HG03378 (cell line): Measurements from ENCODE around the gene CD300C.
"Not testable (repeated sequence)": the region's sequence is repeated elsewhere in the genome, so short reads cannot be mapped to it uniquely, and the experiment has no call there.

Experiments used
- ATAC-seq: cut with Tn5 transposase; IDR thresholded peaks from one replicate; pipeline ENCODE4 v1.9.1; 2021; ENCODE audit warnings: mild to moderate bottlenecking, moderate library complexity; ENCODE audit not compliant: unreplicated experiment

The CD300C gene

GRCh38 chr17:74532115-74532514, 13.8 kb downstream of the CD300C start:
- ATAC-seq = no peak

DNA sequence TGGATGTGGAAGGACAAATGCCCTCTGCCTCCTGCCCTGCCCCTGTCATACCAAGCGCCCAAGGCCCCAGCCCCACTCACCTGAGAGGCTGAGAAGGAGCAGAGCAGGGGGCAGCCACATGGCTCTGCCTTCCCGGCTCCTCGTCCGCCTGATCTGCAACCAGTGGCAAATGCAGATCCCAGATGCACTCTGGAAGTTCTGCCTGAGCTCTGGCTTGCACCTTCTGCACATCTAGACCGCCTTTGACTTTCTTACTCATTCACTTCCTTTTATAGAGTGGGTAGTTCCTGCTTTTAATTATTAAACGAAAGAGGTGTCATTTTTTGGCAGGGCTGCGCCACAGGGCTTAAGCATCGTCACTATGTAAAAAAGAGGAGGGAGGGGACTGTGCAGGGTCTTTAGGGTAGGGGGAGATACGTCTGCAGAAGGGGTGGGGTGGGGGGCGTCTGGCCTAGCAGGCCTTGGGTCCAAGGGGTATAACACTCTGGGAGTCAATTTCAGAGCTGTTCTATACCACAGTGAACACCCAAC, 14.6 kb downstream of the CD300C start, which contains the start of gene CD300LB:
Gene CD300LB (minus strand): TSS at position 245 of the 531 bp plus-strand sequence. CDS start 125 bp downstream, at position 120.
- no peak for ATAC-seq

GRCh38 chr17:74530831-74531150, 15.1 kb downstream of the CD300C start:
- ATAC-seq = no peak

GRCh38 chr17:74529243-74529642, 16.7 kb downstream of the CD300C start:
- ATAC-seq = no peak

DNA sequence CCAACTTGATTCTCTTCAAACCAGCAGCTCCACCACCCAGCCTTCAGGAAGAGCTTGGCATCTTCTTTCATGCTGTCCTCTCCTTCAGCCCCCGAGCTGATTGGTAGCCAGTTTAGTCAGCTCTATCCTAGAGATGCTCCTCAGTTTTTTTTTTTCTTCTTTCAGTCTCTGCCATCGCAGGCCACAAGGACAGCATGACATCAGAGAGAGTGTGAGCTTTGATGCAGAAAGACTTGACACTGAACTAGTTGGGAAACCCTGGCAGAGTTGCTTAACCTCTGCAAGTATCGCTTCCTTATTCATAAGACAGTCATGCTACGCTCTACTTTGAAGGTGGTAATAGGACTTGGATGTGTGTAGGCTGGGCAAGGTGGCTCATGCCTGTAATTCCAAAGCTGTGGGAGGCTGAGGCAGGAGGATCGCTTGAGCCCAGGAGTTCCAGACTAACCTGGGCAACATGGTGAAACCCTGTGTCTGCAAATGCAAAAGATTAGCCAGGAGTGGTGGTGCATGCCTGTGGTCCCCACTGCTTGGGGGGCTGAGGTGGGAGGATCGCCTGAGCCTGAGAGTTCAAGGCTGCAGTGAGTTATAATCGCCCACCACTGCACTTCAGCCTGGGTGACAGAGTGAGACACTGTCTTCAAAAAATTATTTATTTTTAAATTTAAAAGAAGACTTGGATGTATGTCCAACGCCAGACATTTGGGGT, 17.3 kb downstream of the CD300C start:
- ATAC-seq = peak; percentile 91

DNA sequence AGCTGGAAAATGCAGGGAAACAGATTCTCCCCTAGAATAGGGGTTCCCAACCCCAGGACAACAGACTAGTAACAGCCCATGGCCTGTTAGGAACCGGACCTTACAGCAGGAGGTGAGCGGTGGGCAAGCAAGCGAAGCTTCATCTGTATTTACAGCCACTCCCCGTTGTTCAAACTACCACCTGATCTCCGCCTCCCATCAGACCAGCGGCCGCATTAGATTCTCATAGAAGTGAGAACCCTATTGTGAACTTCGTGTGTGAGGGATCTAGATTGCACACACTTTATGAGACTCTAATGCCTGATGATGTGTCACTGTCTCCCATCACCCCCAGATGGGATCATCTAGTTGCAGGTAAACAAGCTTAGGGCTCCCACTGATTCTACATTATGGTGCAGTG, 18.2 kb downstream of the CD300C start:
- no peak for ATAC-seq

GRCh38 chr17:74527081-74527480, 18.8 kb downstream of the CD300C start:
- ATAC-seq = no peak

DNA sequence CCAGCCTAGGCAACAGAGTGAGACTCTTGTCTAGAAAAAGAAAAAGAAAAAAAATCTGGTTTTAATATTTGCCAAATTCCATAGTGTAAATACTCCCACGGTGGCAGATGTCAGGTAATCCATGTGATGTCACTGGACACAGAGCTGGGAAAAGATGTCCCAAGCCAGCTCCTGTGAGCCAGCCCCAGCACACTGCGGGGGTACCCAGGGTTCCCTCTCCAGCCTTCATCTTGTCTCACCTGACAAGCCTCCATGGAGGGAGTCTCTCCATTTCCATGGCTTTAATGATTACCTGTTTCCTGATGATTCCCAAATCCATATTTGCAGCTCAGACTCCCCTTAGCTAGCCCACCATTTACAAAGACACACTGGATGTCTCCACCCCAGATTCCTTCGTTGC, 19.2 kb downstream of the CD300C start:
- no peak for ATAC-seq

DNA sequence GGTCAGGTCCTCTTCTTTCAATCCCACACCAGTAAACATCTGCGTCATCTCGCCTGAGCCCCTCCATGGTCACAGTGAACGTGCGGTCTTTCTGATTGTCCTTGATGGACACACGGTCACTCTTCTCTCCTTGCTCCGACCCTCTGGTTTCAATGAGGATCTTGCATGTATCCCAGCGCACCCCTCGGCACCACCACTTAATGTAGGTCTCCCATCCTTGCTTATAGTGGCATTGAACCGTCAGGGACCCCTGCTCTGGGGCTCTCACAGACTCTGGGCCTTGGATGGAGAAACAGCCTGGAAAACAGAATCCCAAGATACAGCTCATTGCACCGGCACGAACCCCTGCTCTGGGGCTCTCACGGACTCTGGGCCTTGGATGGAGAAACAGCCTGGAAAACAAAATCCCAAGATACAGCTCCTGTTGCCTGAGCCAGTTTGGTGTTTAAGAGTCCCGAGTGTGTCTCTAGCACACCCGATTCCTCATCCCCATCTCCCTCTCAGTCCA, 20.1 kb downstream of the CD300C start:
- no peak for ATAC-seq

DNA sequence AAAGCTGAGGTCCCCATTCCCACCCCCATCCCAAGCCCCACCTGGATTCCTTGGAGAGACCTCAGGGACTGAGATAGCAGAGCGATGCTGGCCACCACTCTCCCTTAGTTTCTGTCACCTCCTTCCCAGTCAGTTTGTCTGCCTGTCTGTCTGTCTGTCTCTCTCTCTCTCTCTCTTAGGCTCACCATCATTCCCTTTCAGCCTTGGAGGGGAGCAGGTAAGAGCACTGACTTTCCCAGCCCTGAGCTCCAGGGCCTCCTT, 20.5 kb downstream of the CD300C start:
- no peak for ATAC-seq

- ATAC-seq = no peak
Measured at GRCh38 chr17:74524653-74525464, 21.1 kb downstream of the CD300C start.

DNA sequence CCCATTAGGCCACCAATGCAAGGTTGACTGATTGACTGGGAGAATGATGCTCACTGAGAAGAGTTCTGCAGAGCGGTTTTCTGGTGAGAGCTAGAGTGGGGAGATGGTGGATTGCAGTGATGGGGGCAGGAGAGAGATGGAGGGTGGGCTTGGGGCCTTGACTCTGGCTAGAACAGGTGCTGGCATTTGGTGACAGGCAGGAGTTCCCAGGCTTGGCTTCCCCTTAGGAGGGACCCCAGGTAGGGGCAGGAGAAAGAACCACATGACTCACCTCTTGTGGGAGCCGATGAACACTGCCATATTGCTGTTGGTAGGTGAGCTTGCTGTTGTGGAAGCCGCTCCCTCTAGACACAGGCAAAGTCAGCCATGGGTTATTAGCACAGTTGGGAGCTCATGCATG, 22.6 kb downstream of the CD300C start:
- ATAC-seq = no peak

- ATAC-seq = no peak
Measured at GRCh38 chr17:74522381-74523105, 23.4 kb downstream of the CD300C start.

DNA sequence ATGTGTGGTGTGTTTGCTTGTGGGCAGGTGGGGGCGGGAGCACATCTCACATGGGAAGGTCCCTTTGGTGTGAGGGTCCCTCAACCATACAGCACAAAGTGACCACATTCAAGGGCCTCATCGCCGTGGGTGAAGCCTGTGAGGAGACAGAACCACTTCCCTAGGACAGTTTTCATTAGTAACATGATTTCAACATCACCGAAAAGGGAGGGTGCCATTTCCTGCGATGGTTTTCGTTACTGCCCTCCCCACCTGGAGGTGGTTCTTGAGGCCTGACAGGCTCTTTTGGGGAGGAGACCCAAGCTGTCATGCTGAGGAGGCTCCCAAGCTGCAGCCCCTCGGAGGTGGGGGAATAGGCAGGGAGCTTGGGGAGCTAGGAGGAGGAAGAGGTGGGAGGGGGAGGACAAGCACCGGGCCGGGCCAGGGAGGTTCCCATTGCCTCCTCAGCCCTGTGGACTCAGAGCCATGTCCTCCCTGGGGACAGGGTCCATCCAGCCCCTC, 24.2 kb downstream of the CD300C start:
- no peak for ATAC-seq

GRCh38 chr17:74520790-74521480, 25.0 kb downstream of the CD300C start:
- no peak for ATAC-seq

- ATAC-seq = no peak
Measured at GRCh38 chr17:74520016-74520434, 25.9 kb downstream of the CD300C start.

DNA sequence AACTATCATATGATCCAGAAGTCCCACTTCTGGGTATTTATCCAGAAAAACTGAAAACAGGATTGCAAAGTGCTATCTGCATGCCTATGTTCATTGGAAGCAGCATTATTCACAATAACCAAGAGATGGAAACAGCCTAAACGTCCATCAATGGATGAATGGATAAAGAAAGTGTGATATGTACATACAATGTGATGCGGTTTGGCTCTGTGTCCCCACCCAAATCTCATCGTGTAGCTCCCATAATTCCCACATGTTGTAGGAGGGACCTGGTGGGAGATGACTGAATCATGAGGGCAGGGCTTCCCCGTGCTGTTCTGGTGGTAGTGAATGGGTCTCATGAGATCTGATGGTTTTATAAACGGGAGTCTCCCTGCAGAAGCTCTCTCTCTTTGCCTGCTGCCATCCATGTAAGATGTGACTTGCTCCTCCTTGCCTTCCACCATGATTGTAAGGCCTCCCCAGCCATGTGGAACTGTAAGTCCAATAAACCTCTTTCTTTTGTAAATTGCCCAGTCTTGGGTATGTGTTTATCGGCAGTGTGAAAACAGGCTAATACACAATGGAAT, 27.4 kb downstream of the CD300C start:
- ATAC-seq = not testable (repeated sequence)

- ATAC-seq = no peak
Measured at GRCh38 chr17:74516561-74517328, 29.2 kb downstream of the CD300C start.

GRCh38 chr17:74515941-74516340, 30.0 kb downstream of the CD300C start:
- no peak for ATAC-seq
